ENCODE results near the gene CYB5R3.

DNA sequence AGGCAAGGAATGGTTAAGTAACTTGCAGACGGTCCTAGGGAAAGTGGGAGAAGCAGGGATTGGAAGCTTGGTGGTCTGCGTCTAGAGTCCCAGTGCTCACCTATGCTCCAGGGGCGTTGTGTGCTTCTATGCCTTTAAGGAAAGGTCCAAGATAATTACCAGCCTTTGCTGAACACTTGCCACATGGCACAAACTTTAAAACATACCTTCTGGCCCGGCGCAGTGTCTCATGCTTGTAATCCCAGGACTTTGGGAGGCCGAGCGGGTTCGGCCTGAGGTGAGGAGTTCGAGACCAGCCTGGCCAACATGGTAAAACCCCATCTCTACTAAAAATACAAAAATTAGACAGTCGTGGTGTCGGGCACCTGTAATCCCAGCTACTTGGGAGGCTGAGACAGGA lies 36.9 kb downstream of the CYB5R3 start:
- TF ChIP-seq, protein P1, sequence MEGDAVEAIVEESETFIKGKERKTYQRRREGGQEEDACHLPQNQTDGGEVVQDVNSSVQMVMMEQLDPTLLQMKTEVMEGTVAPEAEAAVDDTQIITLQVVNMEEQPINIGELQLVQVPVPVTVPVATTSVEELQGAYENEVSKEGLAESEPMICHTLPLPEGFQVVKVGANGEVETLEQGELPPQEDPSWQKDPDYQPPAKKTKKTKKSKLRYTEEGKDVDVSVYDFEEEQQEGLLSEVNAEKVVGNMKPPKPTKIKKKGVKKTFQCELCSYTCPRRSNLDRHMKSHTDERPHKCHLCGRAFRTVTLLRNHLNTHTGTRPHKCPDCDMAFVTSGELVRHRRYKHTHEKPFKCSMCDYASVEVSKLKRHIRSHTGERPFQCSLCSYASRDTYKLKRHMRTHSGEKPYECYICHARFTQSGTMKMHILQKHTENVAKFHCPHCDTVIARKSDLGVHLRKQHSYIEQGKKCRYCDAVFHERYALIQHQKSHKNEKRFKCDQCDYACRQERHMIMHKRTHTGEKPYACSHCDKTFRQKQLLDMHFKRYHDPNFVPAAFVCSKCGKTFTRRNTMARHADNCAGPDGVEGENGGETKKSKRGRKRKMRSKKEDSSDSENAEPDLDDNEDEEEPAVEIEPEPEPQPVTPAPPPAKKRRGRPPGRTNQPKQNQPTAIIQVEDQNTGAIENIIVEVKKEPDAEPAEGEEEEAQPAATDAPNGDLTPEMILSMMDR (IDR thresholded peaks at IDR 0.05): no peak
- TF ChIP-seq POLR2AphosphoS5 (IDR thresholded peaks at IDR 0.05) (no peak), POLR2A (IDR thresholded peaks at IDR 0.05) (no peak)
